NCI-H1694 (cell line): ENCODE results near the gene SCEL.
"Not testable (repeated sequence)": the region's sequence is repeated elsewhere in the genome, so short reads cannot be mapped to it uniquely, and the experiment has no call there.

ENCODE experiments used
- DNase-seq: peaks from one replicate; lab custom pipeline; 2025; lab: John Stamatoyannopoulos, UW

Gene SCEL, protein sequence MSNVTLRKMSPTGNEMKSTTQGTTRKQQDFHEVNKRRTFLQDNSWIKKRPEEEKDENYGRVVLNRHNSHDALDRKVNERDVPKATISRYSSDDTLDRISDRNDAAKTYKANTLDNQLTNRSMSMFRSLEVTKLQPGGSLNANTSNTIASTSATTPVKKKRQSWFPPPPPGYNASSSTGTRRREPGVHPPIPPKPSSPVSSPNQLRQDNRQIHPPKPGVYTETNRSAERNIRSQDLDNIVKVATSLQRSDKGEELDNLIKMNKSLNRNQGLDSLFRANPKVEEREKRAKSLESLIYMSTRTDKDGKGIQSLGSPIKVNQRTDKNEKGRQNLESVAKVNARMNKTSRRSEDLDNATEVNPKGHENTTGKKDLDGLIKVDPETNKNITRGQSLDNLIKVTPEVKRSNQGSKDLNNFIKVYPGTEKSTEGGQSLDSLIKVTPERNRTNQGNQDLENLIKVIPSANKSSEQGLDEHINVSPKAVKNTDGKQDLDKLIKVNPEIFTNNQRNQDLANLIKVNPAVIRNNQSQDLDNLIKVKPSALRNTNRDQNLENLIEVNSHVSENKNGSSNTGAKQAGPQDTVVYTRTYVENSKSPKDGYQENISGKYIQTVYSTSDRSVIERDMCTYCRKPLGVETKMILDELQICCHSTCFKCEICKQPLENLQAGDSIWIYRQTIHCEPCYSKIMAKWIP

DNA sequence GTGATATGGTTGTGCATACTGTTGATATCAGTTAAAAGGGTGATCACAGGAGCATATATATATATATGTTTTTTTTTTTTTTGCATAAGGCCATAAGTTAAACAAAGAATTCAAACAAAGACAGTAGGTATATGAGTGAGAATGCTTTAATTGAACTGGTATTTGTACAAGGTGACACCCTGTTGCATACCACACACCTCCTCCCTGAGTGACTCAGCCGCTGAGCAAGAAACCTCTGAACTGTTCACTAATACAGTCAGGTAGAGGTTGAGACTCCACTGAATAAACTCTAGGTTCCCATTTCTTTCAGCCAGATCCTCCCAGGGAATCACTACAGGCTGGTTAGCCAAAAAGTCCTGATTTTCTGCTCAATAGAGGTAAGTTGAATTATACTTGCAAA is at the start of gene SCEL:
SCEL (plus strand) TSS at position 259 of the 400 bp plus-strand sequence. CDS start 20,170 bp downstream, outside the sequence.
- DNase-seq = no peak

DNA sequence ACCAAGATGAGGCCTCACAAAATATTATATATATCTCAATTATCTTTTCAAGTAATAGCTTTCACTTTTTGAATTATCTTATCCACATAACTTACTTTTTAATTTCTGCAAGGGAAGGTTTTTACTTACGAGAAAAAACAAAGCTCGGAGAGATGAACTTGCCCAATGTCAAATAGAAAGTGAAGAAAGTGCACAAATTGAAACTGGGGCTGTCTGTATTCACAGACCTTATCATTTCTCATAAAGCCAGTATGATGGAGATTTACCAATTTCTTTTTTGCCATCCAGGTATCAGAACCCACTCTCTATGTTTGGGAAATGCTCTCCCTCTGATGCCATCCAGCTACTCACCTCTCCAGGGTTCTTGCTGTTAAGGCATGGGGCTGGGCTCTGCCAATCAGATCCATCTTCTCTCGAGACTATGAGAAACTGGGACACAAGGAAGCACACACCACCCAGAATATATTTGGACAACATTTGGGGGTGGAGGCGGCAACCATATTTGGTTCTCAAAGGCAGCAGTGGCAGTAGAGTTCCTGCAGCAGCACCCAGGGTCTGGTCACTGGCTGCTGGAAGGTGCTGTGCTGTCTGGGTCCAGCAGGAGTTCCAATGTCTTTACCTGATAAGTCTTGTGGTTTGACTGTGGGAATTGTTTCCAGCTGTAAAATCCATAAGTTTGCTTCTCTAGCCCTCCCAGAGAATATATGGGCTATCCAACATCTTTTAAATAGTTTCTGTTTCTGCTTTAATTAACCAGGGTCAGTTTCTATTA is 45.8 kb upstream of the SCEL start:
- DNase-seq = no peak

- DNase-seq = peak; percentile 66
Observed at GRCh38 chr13:77492982-77493381, 42.5 kb upstream of the SCEL start.

DNA sequence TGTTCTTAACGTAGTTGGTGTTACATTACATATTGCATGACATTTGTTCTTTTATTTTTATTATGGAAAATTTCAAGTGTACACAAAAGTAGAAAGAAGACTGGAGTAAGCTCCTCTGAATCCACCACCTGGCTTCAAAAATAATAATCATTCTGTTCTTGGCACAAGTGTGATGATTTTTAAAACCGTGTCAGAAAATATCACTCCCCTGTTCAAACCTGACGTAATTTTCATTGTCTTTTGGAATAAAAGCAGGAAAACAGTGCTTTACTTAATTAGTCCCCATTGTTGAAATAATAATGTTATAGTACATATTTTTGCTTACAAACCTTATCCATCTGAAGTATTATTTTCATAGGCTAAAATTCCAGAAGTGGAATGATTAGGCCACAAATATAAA is 41.3 kb upstream of the SCEL start:
- DNase-seq = no peak

DNA sequence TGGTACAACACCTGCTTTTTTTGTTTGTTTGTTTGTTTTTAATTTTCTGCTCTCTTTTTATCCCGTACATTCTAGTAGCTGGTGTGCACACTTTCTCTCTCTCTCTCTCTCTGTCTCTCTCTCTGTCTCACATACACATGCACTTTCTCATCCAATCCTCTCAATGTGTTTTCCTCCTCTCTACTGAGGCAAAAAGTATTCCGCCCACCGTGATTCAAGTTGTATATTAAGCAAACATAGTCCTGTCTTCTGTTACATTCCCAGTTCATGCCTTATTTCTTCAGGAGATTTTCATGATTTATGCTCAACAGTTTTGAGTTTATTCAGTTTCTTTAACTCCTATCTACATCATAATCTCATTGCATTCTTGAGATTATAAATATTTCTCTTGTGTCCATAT is 38.2 kb upstream of the SCEL start:
- no peak for DNase-seq

GRCh38 chr13:77497835-77498234 is 37.7 kb upstream of the SCEL start:
- no peak for DNase-seq

DNA sequence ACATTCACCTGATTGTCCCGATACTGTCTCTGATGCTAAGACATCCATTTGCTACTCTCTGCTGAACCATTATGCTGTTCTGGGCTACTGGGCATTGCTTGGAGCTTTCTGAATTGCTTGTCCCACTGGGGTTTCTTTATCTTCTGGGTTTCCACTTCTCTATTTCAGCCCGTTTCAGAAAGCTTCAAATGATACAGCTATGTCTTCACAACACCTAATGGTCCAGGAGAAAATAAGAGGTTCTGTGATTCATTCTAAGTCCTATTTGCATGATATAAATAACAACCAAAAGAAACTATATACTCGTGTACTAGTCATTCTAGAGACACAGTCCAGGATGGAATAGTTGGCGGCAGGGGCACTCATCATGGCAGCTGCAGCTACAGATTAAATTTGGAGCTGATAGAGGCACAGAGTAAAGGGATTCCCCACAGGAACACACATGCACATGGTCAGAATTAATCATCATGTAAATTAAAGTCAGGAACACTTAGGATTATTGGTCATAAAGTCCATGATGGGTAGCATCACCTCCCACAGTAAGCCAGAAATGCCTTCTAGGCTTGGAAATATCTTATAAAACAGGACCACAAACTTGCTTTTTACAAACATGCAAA is 33.3 kb upstream of the SCEL start:
- DNase-seq = no peak

DNA sequence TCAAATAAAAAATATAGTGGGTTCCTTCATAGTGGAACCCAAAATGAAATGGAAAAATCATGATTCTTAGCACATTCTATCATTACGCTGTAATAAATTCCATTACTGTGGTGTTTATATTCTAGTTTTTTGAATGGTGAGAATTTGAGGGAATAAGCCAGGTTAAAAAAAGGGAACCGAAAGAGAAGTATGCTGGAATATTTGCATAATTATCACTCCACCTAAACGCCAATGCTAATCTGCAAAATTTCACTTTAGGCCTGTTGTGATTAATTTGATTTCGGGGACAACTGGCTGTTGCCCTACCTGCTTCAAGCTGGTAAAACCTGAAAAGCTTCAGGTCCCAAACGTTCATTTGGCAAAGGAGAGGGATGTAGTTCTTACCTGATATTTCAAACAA is 32.1 kb upstream of the SCEL start:
- no peak for DNase-seq

- DNase-seq = no peak
Observed at GRCh38 chr13:77506874-77507273, 28.6 kb upstream of the SCEL start.

DNA sequence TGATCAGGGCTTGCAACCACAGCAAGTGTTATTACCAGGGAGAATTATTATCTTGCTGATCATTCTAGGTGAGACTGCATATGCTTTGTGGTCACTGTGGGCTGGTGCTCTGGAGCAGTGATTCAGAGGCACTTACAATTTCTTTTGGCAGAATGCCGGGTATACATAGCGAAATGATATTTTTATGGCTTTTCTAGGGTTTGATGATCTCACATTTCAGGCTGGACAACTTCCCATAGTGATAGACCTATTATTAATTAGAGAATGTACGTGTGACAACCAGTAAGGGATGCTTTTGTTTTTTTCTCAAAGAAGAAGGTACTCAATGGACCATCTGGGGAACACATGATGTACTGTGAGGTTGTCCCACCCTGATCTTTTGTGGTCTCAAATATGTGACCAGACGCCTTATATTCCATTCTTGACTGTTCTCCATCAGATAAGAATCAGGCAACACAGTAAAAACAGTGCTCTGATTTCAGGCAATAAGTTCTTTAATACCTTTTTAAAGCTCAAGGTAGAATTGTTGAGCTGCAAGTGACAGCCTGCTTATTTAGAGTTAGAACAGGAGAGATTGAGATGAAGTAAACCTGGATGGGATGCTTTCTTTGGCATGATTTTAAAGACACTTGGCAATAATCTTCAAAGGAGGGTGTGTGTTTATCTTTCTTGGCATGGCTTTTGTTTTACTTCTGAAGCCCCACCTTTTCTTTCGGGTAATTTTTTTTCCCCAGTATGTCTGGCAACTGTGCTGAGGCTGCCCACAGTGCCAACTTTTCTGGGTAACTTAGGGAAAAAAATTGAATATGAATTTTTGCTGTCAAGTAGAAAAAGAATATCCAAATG is 27.4 kb upstream of the SCEL start:
- DNase-seq = no peak

DNA sequence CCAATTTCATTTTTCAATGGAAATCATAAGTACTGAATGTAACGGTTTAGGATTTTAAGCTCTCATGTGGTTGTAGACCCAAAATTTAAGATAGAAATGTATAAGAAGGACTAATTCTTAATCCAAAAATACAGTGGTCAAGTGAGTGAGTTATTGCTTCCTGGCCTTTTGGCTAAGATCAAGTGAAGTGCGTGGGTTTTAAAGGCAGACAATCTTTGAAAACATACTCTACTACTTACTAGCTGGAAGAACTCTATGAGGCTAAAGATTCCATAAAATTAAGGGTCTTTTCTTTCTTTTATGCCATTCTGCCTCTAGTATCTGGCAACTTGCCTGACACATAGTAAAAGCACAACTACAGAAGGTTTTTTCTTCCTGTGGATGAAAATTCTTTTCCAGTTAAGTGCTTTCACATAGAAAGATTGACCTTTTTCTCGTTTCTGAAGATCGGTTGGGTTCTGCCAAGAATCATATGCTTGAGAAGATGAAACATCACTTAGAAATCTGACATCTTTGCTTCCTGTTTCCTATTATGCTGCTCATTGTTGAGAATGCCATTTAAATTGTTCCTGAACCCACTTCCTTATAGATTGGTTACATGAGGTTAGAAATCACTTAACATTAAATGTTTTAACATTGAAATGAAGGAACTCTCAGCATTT is 26.4 kb upstream of the SCEL start:
- DNase-seq = no peak

GRCh38 chr13:77510156-77510555 is 25.4 kb upstream of the SCEL start:
- no peak for DNase-seq

- peak; percentile 67 for DNase-seq
Observed at GRCh38 chr13:77511552-77511951, 24.0 kb upstream of the SCEL start.

DNA sequence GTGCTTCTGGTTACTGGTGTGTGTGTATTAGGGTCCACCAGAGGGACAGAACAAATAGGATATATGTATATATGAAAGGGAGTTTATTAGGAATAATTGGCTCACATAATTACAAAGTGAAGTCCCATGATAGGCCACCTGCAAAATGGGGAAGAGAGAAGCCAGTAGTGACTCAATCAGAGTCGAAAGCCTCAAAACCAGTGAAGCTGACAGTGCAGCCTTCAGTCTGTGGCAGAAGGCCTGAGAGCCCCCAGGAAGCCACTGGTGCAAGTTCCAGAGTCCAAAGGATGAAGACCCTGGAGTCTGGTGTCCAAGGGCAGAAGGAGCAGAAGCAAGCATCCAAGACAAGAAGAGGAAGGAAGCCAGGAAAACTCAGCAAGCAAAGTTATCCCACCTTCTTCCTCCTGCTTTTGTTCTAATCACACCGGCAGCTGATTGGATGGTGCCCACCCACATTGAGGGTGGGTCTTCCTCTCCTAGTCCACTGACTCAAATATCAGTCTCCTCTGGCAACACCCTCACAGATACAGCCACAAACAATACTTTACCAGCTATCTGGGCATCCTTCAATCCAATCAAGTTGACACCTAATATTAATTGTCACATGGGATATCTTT is 21.7 kb upstream of the SCEL start:
- no peak for DNase-seq

DNA sequence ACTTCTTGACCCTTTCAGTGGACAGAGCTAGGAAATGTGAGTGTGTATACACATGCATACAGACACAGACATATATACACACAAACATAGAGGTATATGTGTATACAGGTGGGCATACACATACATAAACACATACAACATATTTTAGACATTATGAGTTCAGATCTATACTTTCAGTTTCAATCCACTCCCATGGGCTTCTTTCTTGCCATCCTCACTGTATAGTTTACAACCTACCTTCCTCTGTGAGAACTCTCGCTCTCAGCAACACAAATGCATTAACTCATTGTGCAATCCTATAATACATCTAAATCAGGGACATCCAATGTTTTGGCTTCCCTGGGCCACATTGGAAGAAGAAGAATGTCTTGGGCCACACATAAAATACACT is 21.2 kb upstream of the SCEL start:
- DNase-seq = no peak

- DNase-seq = no peak
Observed at GRCh38 chr13:77515785-77516184, 19.7 kb upstream of the SCEL start.

- no peak for DNase-seq
Observed at GRCh38 chr13:77516342-77516789, 19.1 kb upstream of the SCEL start.

- DNase-seq = no peak
Observed at GRCh38 chr13:77518266-77518665, 17.2 kb upstream of the SCEL start.

GRCh38 chr13:77519396-77519795 is 16.1 kb upstream of the SCEL start:
- not testable (repeated sequence) for DNase-seq

DNA sequence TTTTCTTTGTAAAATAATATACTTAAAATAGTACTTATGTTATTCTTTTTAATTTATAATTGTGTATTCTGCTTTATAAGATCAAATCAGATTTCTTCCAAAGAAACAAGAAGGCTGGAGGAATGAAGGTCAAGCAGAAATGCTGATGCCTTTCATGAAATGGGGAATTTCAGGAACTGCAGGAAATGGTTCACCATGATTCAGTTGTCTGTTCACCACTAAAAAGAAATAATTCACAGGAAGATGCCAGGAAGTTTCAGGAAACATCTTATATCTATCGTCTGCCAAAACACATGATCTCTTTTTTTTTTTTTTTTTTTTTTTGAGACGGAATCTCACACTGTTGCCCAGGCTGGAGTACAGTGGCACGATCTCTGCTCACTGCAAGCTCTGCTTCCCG is 15.7 kb upstream of the SCEL start:
- DNase-seq = no peak
